Testis (tissue), 3 donors: ENCODE data around the gene CNTN4. TPM values are rescaled to one million over a fixed set of nuclear protein-coding genes. Genes with fewer than 3 reads are reported as not detected.

Experiments
- DNase-seq: peaks from one replicate; pipeline ENCODE4 v3.0.0-alpha.2; 2019
- H3K27ac ChIP-seq, 2 donors: fragments of 200-600 bp; sonication (generic); one replicate each; pipeline ENCODE4 v1.5.1; 2019
- H3K27me3 ChIP-seq: fragments of 200-600 bp; sonication (generic); one replicate; pipeline ENCODE4 v1.5.1; 2019
- H3K36me3 ChIP-seq: fragments of 200-600 bp; sonication (generic); one replicate; pipeline ENCODE4 v1.5.1; 2017; ENCODE audit warnings: low read depth; ENCODE audit errors: missing control alignments
- H3K4me1 ChIP-seq: fragments of 200-600 bp; sonication (generic); one replicate; pipeline ENCODE4 v1.5.1; 2019
- H3K4me3 ChIP-seq, 2 donors: fragments of 200-600 bp; sonication (generic); one replicate each; pipeline ENCODE4 v1.5.1; 2017 to 2019
- H3K9me3 ChIP-seq: fragments of 200-600 bp; sonication (generic); one replicate; pipeline ENCODE4 v1.5.1; 2017
- POLR2A ChIP-seq: fragments of 450-650 bp; IDR thresholded peaks from one replicate; pipeline ENCODE4 v1.6.1; 2017; ENCODE audit warnings: antibody characterized with exemption, mild to moderate bottlenecking, moderate library complexity
- WGBS, 2 donors: methylation state at CpG; one replicate each; pipeline ENCODE4 v1.1.5; 2018; 5-methylcytosine and 5-hydroxymethylcytosine counted together
- intact Hi-C: fragments of 100-400 bp; cut with DNase I; formaldehyde crosslinking; loops from one replicate; pipeline ENCODE4 v1.15.1; 2023; ENCODE audit warnings: low total_unique reads
- polyA plus RNA-seq: library from polyadenylated mRNA; stranded (reverse); fragments of 350-450 nt; fragmentation: Illumina TruSeq; extraction: RNeasy Lipid Tissue Mini Kit (QIAGEN cat#74804); gene quantifications from one replicate; pipeline ENCODE4 v1.2.3, GENCODE V29; 2014; ENCODE audit warnings: low read depth, low replicate concordance; ENCODE audit not compliant: insufficient read depth
- total RNA-seq, 2 donors: library from RNA; depleted of rRNA; stranded (reverse); fragments of >200 nt; gene quantifications; one replicate each; pipeline ENCODE4 v1.2.3, GENCODE V29; 2016
- TF ChIP-seq, protein P1 (sequence below), 3 experiments: fragments of 450-650 bp in 2 of 3; fragments of 200-600 bp in 1 of 3; sonication (generic) in 1 of 3; IDR thresholded peaks; one replicate each; pipeline ENCODE4 v1.5.1; 2016 to 2019; ENCODE audit warnings: antibody characterized with exemption in 3 of 3, mild to moderate bottlenecking in 2 of 3, moderate library complexity in 1 of 3

The CNTN4 gene
- total and polyA plus RNA-seq, 3 donors from 2014 or later: 10.4 to 37.7 (median 19.6) TPM

DNA sequence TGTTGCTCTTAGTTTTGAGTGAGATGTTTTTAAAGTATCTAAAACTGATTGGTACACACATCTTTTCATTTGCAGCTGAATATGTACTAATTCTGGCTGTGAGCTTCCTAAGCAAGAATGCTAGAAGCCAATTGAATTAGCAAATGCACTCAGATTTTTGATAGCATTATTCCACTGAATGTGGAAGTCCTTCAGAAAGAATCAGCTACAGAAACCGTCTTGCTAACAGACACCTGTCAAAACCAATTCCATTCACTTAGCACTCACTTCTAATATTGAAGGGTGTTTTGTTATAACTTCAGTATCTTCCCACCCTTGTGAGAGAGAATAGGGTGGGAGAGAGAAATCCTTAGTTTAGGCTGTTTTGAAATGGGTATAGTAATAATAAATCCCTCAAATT is 693.8 kb downstream of the CNTN4 start:
- WGBS, 2 donors: 82 to 97% methylated on average over 1 of the region's 1 CpG
- H3K27me3 ChIP-seq: no peaks in the 10 kb centered on the region
- TF ChIP-seq, protein P1, sequence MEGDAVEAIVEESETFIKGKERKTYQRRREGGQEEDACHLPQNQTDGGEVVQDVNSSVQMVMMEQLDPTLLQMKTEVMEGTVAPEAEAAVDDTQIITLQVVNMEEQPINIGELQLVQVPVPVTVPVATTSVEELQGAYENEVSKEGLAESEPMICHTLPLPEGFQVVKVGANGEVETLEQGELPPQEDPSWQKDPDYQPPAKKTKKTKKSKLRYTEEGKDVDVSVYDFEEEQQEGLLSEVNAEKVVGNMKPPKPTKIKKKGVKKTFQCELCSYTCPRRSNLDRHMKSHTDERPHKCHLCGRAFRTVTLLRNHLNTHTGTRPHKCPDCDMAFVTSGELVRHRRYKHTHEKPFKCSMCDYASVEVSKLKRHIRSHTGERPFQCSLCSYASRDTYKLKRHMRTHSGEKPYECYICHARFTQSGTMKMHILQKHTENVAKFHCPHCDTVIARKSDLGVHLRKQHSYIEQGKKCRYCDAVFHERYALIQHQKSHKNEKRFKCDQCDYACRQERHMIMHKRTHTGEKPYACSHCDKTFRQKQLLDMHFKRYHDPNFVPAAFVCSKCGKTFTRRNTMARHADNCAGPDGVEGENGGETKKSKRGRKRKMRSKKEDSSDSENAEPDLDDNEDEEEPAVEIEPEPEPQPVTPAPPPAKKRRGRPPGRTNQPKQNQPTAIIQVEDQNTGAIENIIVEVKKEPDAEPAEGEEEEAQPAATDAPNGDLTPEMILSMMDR (IDR thresholded peaks at IDR 0.05): no peak
- H3K4me3 ChIP-seq: no peak overlapping the region
- no peak overlapping the region for H3K27ac ChIP-seq
- H3K36me3 ChIP-seq: no peaks in the 10 kb centered on the region
- H3K9me3 ChIP-seq: no peaks in the 10 kb centered on the region
- intact Hi-C loops: no loop called here
- no peak for DNase-seq
- H3K4me1 ChIP-seq: no peaks in the 10 kb centered on the region

DNA sequence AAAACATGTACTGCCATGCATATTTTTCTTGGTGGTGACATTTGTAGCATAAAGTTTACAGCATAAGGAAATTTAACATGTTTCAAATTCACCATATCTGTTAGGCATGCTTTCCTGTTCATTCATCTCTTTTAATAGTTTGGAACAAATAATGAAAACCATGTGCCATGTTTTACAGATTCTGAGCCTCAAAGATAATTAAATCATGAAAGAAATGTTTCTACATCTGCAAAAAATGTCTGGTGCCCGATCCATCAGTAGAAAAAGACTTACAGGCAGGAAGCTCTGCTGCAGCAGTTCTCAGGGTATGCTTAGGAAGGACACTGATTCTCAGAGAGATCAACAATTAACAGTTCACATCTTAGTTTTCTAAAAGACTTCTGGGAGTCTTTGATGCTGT is 695.3 kb downstream of the CNTN4 start:
- H3K9me3 ChIP-seq: no peaks in the 10 kb centered on the region
- no peak overlapping the region for H3K27ac ChIP-seq
- 70 to 94% methylated on average over 1 of the region's 1 CpG for WGBS, 2 donors
- no peak for DNase-seq
- TF ChIP-seq, protein P1 (IDR thresholded peaks at IDR 0.05): no peak
- TF ChIP-seq POLR2A: no peak
- intact Hi-C loops: no loop called here
- no peaks in the 10 kb centered on the region for H3K27me3 ChIP-seq
- H3K4me1 ChIP-seq: no peaks in the 10 kb centered on the region
- H3K4me3 ChIP-seq: no peak overlapping the region
- H3K36me3 ChIP-seq: no peaks in the 10 kb centered on the region

DNA sequence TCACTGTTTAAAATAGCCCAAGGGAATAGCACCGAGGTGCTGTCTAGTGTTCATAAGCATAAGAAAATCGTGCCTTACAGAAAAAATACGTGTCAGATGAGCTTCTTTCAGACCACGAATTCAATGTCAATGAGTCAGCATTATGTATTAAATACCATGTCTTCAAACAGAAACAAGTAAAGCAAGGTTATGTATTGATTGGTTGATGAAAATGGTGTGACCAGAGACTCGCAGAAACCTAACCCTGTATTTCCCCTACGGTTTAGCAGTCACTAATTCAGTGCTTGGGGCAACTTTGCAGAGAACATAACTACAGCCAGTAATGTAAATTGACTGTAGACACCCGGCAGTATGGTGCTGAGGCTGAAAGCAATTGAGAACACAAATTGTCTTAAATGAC is 703.8 kb downstream of the CNTN4 start:
- no peaks in the 10 kb centered on the region for H3K9me3 ChIP-seq
- 83 to 86% methylated on average over 7 of the region's 7 CpGs for WGBS, 2 donors
- intact Hi-C loops: no loop called here
- no peaks in the 10 kb centered on the region for H3K27me3 ChIP-seq
- H3K4me3 ChIP-seq: no peak overlapping the region
- H3K27ac ChIP-seq: no peak overlapping the region
- no peaks in the 10 kb centered on the region for H3K36me3 ChIP-seq
- TF ChIP-seq, protein P1 (IDR thresholded peaks at IDR 0.05): no peak
- no peak for TF ChIP-seq POLR2A
- DNase-seq: no peak
- H3K4me1 ChIP-seq: no peaks in the 10 kb centered on the region

DNA sequence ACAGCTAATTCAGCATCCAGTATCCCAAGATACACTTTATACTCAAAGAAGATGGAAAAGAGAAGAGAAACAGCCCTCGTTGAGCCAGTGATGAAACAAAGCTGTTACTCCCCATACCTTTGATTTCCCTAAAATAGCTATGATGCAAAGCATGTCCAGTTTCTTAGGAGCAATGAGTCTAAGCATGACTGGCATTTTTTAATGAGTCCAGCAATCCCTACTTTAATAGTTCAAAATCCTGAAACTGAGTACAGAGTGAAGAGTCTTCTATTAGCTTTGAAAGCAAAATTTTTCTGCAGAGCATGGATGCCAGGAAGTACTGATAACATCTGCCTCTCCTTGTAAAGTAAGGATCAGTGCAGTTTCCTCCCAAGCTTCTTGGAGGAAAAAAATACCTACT is 708.8 kb downstream of the CNTN4 start:
- Histone ChIP-seq H3K9me3 (no peaks in the 10 kb centered on the region), H3K36me3 (no peaks in the 10 kb centered on the region), H3K4me3 (no peak overlapping the region), H3K27ac (no peak overlapping the region), H3K27me3 (no peaks in the 10 kb centered on the region), H3K4me1 (no peaks in the 10 kb centered on the region)
- WGBS, 2 donors: 42 to 51% methylated on average over 1 of the region's 1 CpG
- no peak for TF ChIP-seq POLR2A
- TF ChIP-seq, protein P1 (IDR thresholded peaks at IDR 0.05): no peak
- DNase-seq: no peak
- intact Hi-C loops: no loop called here

DNA sequence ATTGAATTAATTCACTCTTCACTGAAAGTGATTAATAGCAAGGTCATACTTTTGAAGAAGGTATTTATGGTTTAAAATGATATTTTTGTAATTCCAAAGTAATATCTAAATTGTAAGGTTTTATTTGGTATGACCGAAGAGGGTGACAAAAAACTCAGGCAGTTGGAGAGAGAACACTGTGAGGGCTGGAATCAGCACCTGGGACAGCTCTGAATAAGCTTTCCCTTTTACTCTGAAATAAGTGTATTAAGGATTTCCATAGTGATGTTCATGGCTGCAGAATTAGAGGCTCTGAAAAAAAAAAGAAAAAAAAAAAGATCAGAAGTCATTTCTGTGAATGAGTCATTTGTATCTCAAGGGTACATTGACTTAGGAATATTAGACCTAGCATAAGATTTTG is 712.1 kb downstream of the CNTN4 start:
- H3K27me3 ChIP-seq: no peaks in the 10 kb centered on the region
- no peak overlapping the region for H3K4me3 ChIP-seq
- intact Hi-C loops: no loop called here
- no peak overlapping the region for H3K27ac ChIP-seq
- H3K36me3 ChIP-seq: no peaks in the 10 kb centered on the region
- no peaks in the 10 kb centered on the region for H3K4me1 ChIP-seq
- H3K9me3 ChIP-seq: no peaks in the 10 kb centered on the region
- no peak for TF ChIP-seq POLR2A
- TF ChIP-seq, protein P1 (IDR thresholded peaks at IDR 0.05): no peak
- WGBS, 2 donors: 69 to 85% methylated on average over 1 of the region's 1 CpG
- DNase-seq: no peak
